ENCODE results near the gene THRSP.
"Not testable (repeated sequence)": the region's sequence is repeated elsewhere in the genome, so short reads cannot be mapped to it uniquely, and the experiment has no call there.

DNA sequence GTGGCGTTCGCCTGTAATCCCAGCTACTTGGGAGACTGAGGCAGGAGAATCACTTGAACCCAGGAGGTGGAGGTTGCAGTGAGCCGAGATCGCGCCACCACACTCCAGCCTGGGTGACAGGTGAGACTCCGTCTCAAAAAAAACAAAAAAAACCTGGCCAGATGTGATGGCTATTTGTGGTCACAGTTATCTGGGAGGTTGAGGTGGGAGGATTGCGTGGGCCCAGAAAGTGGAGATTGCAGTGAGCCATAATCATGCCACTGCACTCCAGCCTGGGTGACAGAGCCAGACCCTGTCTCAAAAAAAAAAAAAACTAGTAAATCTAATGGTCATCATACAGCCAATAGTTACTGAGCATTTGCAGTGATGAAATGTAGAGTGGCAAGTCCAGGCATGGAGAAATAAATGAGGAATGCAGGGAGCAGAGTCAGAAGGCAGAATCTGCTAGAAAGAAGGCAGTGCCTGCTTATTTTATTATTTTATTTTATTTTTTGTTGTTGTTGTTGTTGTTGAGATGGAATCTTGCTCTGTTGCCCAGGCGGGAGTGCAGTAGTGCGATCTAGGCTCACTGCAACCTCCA lies 3.8 kb upstream of the THRSP start:
- TF ChIP-seq, protein P1, sequence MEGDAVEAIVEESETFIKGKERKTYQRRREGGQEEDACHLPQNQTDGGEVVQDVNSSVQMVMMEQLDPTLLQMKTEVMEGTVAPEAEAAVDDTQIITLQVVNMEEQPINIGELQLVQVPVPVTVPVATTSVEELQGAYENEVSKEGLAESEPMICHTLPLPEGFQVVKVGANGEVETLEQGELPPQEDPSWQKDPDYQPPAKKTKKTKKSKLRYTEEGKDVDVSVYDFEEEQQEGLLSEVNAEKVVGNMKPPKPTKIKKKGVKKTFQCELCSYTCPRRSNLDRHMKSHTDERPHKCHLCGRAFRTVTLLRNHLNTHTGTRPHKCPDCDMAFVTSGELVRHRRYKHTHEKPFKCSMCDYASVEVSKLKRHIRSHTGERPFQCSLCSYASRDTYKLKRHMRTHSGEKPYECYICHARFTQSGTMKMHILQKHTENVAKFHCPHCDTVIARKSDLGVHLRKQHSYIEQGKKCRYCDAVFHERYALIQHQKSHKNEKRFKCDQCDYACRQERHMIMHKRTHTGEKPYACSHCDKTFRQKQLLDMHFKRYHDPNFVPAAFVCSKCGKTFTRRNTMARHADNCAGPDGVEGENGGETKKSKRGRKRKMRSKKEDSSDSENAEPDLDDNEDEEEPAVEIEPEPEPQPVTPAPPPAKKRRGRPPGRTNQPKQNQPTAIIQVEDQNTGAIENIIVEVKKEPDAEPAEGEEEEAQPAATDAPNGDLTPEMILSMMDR (IDR thresholded peaks at IDR 0.05 in 2 of 3, conservative IDR thresholded peaks at IDR 0.05 in 1 of 3; ENCODE audit: borderline replicate concordance in 1 of 3, insufficient read depth in 1 of 3, low read depth in 2 of 3, low read length in 2 of 3): not testable (repeated sequence)
- TF ChIP-seq POLR2AphosphoS5 (IDR thresholded peaks at IDR 0.05; ENCODE audit: low read depth, low read length); POLR2A (IDR thresholded peaks at IDR 0.05; ENCODE audit: borderline replicate concordance, extremely low read depth, insufficient read depth, insufficient read length); EZH2 (IDR thresholded peaks at IDR 0.05); CEBPB (IDR thresholded peaks at IDR 0.05; ENCODE audit: low read depth); YY1 (IDR thresholded peaks at IDR 0.05; ENCODE audit: extremely low read depth, insufficient replicate concordance, low read depth, low read length): not testable (repeated sequence)
- TF ChIP-seq, protein P2, sequence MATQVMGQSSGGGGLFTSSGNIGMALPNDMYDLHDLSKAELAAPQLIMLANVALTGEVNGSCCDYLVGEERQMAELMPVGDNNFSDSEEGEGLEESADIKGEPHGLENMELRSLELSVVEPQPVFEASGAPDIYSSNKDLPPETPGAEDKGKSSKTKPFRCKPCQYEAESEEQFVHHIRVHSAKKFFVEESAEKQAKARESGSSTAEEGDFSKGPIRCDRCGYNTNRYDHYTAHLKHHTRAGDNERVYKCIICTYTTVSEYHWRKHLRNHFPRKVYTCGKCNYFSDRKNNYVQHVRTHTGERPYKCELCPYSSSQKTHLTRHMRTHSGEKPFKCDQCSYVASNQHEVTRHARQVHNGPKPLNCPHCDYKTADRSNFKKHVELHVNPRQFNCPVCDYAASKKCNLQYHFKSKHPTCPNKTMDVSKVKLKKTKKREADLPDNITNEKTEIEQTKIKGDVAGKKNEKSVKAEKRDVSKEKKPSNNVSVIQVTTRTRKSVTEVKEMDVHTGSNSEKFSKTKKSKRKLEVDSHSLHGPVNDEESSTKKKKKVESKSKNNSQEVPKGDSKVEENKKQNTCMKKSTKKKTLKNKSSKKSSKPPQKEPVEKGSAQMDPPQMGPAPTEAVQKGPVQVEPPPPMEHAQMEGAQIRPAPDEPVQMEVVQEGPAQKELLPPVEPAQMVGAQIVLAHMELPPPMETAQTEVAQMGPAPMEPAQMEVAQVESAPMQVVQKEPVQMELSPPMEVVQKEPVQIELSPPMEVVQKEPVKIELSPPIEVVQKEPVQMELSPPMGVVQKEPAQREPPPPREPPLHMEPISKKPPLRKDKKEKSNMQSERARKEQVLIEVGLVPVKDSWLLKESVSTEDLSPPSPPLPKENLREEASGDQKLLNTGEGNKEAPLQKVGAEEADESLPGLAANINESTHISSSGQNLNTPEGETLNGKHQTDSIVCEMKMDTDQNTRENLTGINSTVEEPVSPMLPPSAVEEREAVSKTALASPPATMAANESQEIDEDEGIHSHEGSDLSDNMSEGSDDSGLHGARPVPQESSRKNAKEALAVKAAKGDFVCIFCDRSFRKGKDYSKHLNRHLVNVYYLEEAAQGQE (IDR thresholded peaks at IDR 0.05; ENCODE audit: low read depth): not testable (repeated sequence)
- TF ChIP-seq, protein P3, sequence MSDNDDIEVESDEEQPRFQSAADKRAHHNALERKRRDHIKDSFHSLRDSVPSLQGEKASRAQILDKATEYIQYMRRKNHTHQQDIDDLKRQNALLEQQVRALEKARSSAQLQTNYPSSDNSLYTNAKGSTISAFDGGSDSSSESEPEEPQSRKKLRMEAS (IDR thresholded peaks at IDR 0.05): not testable (repeated sequence)
